ENCODE data around the gene ARHGAP24. TPM values are rescaled to one million over a fixed set of nuclear protein-coding genes. Genes with fewer than 3 reads are reported as not detected.

The ARHGAP24 gene
- total RNA-seq, 2 experiments from 2014 or later: 0.30 to 0.53 TPM

DNA sequence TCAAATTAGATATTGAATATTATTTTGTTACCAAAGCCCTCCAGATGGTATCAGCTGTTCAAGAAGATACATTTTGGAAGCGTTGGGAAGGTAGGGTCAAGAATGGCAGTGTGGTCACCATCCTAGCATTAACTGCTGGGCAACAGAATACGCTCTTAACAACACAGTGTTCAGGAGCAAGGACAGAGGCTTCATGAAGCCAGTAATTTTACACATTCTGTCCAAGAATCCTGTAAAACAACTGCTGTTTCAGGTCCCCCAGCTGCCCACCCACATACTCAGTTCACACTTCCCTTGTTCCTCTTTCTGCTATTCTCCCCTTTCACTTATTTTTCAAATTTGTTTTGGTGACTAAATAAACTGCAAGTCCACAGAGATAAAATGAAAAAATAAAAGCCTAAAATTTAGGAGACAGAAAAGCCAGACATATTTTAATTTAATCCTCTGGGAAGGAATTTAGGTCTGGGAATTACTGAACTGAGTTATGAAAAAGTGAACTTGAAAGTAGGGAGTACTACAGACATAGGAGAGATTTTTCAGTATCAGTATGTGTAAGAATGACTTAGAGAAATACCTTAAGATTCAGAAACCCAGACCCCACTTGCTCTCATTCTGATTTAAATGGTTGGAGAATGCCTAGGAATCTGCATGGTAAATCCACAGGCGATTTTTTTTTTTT, 478.2 kb downstream of the ARHGAP24 start:
- ChIA-PET CTCF (no interaction called here), POLR2A (no interaction called here)
- Histone ChIP-seq H3K4me1 (ENCODE audit: insufficient read depth, low read length) (no peaks in the 10 kb centered on the region), H3K27ac (ENCODE audit: low read depth in 1 of 2, low read length in 2 of 2) (no peak overlapping the region), H3K4me3 (ENCODE audit: low read length) (no peak overlapping the region), H3K27me3 (ENCODE audit: control insufficient read depth in 1 of 2, insufficient read depth in 2 of 2, low read length in 2 of 2) (no peaks in the 10 kb centered on the region), H3K9me3 (ENCODE audit: control insufficient read depth in 1 of 2, insufficient read depth in 1 of 2, low read length in 2 of 2) (peaks cover 0 to 5% of the 10 kb centered on the region in 2 experiments), H3K36me3 (ENCODE audit: insufficient read depth, low read length) (no peaks in the 10 kb centered on the region)
- TF ChIP-seq, protein P1, sequence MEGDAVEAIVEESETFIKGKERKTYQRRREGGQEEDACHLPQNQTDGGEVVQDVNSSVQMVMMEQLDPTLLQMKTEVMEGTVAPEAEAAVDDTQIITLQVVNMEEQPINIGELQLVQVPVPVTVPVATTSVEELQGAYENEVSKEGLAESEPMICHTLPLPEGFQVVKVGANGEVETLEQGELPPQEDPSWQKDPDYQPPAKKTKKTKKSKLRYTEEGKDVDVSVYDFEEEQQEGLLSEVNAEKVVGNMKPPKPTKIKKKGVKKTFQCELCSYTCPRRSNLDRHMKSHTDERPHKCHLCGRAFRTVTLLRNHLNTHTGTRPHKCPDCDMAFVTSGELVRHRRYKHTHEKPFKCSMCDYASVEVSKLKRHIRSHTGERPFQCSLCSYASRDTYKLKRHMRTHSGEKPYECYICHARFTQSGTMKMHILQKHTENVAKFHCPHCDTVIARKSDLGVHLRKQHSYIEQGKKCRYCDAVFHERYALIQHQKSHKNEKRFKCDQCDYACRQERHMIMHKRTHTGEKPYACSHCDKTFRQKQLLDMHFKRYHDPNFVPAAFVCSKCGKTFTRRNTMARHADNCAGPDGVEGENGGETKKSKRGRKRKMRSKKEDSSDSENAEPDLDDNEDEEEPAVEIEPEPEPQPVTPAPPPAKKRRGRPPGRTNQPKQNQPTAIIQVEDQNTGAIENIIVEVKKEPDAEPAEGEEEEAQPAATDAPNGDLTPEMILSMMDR (IDR thresholded peaks at IDR 0.05): no peak
- H3K27ac Mint-ChIP-seq: no peak overlapping the region
- intact Hi-C loops (cut with DNase I, micrococcal nuclease): no loop called here
- H3K4me3 Mint-ChIP-seq: no peak overlapping the region
- H3K4me1 Mint-ChIP-seq (ENCODE audit: low read depth): no peaks in the 10 kb centered on the region
- H3K36me3 Mint-ChIP-seq (ENCODE audit: low read depth): no peaks in the 10 kb centered on the region
- no peaks in the 10 kb centered on the region for H3K27me3 Mint-ChIP-seq
- ATAC-seq (ENCODE audit: poor library complexity): no peak
- no peaks in the 10 kb centered on the region for H3K9me3 Mint-ChIP-seq
- DNase-seq: no peak

DNA sequence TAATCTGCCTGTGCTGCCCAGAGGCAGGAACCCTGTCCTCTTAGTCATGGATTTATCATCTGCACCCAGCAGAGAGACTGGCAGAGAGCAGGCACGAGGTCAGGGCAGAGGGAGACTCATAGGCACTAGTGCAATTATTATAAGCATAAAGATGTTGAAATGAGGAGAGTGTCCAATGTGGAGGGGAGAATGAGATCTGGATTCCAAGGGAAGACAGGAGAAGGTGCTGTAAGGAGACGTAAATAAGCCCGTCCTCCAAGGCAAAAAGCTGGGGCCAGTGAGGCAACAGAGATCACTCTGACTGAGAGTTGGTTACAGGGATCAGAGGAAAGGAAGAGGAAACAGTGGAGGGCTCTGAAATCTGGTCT, 478.7 kb downstream of the ARHGAP24 start:
- Mint-ChIP-seq H3K27ac (no peak overlapping the region), H3K9me3 (no peaks in the 10 kb centered on the region), H3K27me3 (no peaks in the 10 kb centered on the region), H3K36me3 (ENCODE audit: low read depth) (no peaks in the 10 kb centered on the region), H3K4me1 (ENCODE audit: low read depth) (no peaks in the 10 kb centered on the region), H3K4me3 (no peak overlapping the region)
- Histone ChIP-seq H3K4me3 (ENCODE audit: low read length) (no peak overlapping the region), H3K27me3 (ENCODE audit: control insufficient read depth in 1 of 2, insufficient read depth in 2 of 2, low read length in 2 of 2) (no peaks in the 10 kb centered on the region), H3K4me1 (ENCODE audit: insufficient read depth, low read length) (no peaks in the 10 kb centered on the region), H3K36me3 (ENCODE audit: insufficient read depth, low read length) (no peaks in the 10 kb centered on the region), H3K9me3 (ENCODE audit: control insufficient read depth in 1 of 2, insufficient read depth in 1 of 2, low read length in 2 of 2) (peaks cover 0 to 5% of the 10 kb centered on the region in 2 experiments), H3K27ac (ENCODE audit: low read depth in 1 of 2, low read length in 2 of 2) (no peak overlapping the region)
- DNase-seq (no peak), ATAC-seq (ENCODE audit: poor library complexity) (no peak)
- TF ChIP-seq, protein P1 (IDR thresholded peaks at IDR 0.05): no peak
- ChIA-PET POLR2A (no interaction called here), CTCF (no interaction called here)
- intact Hi-C loops (cut with DNase I, micrococcal nuclease): no loop called here

DNA sequence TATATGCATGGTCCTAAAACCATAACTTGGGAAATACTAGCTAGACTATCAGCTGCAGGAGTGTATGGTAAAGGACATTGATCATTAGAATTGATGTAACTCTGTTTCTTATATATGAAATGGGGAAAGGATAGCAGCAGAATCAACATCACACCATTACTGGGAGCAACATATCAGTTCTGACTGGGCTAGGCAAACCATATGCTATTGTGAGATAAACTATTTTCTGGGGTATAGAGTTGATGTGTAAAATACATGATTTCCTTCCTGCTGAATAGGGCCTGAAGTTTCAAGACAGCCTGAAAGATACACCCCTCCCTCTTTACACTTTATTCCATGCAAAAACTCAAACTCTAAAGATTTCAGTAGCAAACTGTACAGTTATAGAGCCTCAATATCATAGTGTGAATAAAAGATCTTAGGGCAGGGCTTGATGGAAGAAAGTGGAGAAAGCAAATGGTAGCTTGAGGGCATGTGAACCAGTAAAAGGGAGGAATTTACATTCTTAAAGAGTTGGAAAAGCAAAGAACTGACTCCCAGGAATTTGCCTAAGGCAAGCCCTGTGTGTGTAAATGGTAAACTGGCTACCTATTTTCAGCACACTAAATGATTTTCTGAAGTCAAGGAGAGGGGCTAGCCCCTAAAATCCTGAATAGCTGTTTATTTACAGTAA, 480.8 kb downstream of the ARHGAP24 start:
- Mint-ChIP-seq H3K27ac (no peak overlapping the region), H3K9me3 (no peaks in the 10 kb centered on the region), H3K27me3 (no peaks in the 10 kb centered on the region), H3K4me1 (ENCODE audit: low read depth) (no peaks in the 10 kb centered on the region), H3K4me3 (no peak overlapping the region), H3K36me3 (ENCODE audit: low read depth) (no peaks in the 10 kb centered on the region)
- H3K27me3 ChIP-seq (ENCODE audit: control insufficient read depth in 1 of 2, insufficient read depth in 2 of 2, low read length in 2 of 2): no peaks in the 10 kb centered on the region
- H3K36me3 ChIP-seq (ENCODE audit: insufficient read depth, low read length): no peaks in the 10 kb centered on the region
- DNase-seq: no peak
- H3K4me1 ChIP-seq (ENCODE audit: insufficient read depth, low read length): no peaks in the 10 kb centered on the region
- CTCF ChIA-PET: no interaction called here
- no peak overlapping the region for H3K27ac ChIP-seq (ENCODE audit: low read depth in 1 of 2, low read length in 2 of 2)
- H3K4me3 ChIP-seq (ENCODE audit: low read length): no peak overlapping the region
- intact Hi-C loops (cut with DNase I, micrococcal nuclease): no loop called here
- TF ChIP-seq, protein P1 (IDR thresholded peaks at IDR 0.05): no peak
- ATAC-seq (ENCODE audit: poor library complexity): no peak
- POLR2A ChIA-PET: no interaction called here
- peaks cover 0 to 5% of the 10 kb centered on the region in 2 experiments for H3K9me3 ChIP-seq (ENCODE audit: control insufficient read depth in 1 of 2, insufficient read depth in 1 of 2, low read length in 2 of 2)

Data from CD4-positive, alpha-beta T cell (primary cell).